M059J (cell line): ENCODE data around the gene PRPF38B. TPM values are rescaled to one million over a fixed set of nuclear protein-coding genes. Genes with fewer than 3 reads are reported as not detected.
"Not testable (repeated sequence)": the region's sequence is repeated elsewhere in the genome, so short reads cannot be mapped to it uniquely, and the experiment has no call there.

Experiments used
- DNase-seq: peaks from one replicate; pipeline ENCODE4 v3.0.0-alpha.2; 2012; ENCODE audit warnings: low read depth
- total RNA-seq: library from RNA; depleted of rRNA; stranded (reverse); fragments of >200 nt; shearing (Covaris generic); gene quantifications from 2 replicates; pipeline ENCODE4 v1.2.3, GENCODE V29; 2014; rRNA removed

PRPF38B gene, protein sequence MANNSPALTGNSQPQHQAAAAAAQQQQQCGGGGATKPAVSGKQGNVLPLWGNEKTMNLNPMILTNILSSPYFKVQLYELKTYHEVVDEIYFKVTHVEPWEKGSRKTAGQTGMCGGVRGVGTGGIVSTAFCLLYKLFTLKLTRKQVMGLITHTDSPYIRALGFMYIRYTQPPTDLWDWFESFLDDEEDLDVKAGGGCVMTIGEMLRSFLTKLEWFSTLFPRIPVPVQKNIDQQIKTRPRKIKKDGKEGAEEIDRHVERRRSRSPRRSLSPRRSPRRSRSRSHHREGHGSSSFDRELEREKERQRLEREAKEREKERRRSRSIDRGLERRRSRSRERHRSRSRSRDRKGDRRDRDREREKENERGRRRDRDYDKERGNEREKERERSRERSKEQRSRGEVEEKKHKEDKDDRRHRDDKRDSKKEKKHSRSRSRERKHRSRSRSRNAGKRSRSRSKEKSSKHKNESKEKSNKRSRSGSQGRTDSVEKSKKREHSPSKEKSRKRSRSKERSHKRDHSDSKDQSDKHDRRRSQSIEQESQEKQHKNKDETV
- 8.5 and 10.8 TPM in 2 replicates for total RNA-seq

DNA sequence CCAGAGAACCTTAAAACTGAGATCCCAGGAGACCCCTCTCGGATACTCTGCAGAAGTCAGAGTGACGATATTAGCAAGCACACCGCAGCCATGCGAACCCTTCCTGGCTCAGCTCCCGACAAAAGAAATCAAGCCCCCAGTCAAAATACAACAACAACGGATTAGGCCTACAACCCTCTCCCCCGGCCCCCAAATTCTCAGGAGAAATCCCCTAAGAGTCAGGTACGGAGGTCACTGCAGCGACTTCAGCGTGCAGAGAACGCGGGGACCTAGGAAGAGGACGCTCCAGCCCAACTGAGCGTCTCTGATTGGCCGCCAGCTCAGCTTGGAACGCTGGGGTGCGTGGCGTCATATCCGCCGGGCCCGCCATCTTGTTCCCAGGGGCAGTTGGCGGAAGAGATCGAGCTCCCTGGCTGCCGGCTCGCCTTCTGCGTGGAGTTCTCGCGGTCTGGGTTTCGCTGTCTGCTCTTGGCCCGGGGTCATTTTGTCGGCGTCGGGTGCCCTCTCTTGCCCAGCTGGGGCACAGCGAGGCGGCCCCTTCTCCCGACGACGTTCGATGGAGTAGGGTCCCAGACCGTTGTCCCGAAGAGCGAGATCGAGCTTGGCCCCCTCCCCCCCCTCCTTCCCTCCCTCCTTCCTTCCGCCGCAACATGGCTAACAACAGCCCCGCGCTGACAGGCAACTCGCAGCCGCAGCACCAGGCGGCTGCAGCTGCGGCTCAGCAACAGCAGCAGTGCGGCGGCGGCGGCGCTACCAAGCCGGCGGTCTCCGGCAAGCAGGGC, at the start of gene PRPF38B:
TSS of gene PRPF38B (plus strand) at position 369 of the 782 bp plus-strand sequence. CDS start at position 651, 282 bp downstream.
- DNase-seq, result peak; percentile 92

DNA sequence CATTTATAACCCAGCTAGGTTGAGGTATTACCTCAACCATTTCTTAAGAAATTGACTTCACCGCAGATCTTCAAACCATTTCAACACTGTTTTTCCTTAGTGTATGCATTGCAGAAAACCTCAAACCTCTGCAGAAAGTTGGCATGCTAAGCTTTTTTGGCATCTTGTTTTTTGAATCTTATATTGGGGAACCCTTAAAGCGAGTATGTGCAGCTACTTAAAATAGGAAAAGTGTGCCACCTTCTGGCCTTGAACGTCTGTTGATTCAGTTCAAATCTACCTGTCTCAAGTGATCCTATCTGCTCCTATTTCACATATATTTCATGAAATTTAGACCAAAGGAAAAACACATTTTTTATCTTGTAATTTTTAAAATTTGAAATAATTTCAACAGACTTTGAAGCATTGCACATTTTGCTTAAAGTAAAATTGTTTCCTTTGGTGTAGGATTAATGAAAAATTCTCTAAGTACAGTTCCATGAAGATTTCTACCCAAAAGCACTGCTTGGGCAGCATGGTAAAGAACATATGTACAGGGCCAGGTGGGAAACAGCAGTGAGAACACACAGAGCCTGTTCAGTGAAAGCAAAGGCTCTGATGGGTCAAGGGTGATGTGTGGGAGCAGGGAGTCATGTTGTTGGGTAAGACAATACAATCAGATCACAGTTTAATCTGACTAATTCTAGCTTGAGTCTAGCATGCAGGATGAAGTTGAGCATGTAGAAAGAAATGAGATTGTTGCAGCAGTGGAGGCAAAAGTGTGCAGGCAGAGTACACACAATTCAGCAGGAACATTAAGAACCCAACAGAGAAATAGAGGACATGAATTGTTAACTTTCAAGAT, 48.4 kb upstream of the PRPF38B start:
- DNase-seq, result peak; percentile 70

DNA sequence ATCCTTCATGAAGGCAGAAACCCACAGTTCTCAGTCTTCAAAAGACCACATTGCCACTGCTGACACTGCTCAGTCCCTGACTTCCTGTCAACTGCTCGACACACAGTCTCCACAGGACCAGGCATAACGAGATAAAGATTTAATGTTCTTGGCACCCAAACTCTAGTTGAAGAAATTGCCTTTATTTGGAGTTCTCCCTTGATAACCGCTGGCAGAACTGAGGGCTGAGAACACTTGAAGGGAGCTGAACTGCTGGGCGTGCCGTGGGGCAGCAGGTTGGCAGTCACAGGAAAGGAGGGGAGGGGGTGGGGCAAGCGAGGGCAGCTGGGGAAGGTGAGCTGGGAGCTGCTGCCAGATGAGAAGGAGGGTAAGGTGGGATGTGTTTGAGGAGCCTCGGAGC, 47.1 kb upstream of the PRPF38B start:
- no peak for DNase-seq

DNA sequence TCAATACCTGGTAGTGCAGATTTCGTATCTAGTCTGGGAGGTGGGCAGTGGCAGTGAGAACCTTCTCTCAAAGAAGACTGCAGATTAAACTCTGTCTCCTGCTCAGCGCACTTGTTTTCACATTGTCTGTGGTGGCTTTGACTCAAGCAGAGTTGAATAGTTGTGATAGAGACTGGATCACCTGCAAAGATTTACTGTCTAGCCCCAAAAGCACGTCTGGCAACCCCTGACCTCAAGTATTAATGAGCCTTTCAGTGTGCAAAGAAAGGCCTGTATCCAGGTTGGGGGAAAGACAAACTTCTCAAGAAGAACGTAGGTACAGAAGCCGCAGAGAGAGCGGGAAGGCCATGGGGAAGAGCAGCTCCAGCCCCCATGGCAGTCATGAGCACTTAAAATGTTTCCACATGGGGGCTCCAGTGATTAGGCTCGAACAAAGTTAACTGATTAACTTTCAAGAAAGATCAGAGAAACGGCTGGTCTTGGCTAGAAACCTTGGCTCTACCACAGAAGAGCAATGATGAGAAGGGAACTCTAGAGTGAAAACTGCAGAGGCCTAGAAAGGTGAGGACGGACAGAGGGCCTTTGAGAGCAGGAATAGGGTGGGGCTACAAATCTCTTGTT, 46.4 kb upstream of the PRPF38B start:
- no peak for DNase-seq

DNA sequence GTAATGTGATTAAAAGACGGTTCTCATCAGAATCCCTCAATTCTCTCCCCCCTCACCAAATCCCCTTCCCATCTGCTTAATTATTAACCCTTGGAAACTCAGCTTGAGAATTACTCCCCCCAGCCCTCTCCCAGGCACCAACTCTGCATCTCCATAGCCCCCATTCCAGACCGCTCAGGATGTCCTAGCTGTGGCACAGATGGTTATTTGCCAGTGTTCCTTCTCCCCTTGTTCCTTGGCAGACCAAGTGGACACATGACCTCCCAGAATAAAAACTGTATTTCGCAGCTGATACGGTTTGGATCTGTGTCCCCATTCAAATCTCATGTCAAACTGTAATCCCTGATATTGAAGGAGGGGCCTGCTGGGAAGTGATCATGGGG, 45.9 kb upstream of the PRPF38B start:
- DNase-seq, result no peak

DNA sequence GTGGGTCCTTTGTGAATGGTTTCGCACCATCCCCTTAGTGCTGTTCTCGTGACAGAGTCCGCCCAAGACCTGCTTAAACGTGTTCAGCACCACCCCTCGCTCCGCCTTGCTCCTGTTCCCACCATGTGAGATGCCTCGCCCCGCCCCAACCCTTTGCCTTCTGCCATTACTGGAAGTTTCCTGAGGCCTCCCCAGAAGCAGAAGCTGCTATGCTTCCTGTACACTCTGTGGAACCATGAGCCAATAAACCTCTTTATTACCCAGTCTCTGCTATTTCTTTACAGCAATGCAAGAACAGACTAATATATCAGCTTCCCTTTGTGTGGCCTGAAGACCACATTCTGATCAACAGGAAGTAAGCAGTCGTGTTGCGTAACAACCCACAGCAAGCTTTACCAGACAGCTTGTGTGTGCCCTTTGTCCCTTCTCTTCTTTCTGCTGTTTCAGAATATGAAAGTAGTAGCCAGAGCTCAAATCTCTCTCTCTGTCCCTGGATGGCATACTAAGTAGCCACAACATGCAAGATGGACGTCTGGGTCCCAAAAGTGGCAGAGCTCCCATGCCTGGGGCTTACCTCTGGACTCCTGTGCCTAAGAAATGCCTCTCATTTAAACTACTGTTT, 45.4 kb upstream of the PRPF38B start:
- peak; percentile 81 for DNase-seq

DNA sequence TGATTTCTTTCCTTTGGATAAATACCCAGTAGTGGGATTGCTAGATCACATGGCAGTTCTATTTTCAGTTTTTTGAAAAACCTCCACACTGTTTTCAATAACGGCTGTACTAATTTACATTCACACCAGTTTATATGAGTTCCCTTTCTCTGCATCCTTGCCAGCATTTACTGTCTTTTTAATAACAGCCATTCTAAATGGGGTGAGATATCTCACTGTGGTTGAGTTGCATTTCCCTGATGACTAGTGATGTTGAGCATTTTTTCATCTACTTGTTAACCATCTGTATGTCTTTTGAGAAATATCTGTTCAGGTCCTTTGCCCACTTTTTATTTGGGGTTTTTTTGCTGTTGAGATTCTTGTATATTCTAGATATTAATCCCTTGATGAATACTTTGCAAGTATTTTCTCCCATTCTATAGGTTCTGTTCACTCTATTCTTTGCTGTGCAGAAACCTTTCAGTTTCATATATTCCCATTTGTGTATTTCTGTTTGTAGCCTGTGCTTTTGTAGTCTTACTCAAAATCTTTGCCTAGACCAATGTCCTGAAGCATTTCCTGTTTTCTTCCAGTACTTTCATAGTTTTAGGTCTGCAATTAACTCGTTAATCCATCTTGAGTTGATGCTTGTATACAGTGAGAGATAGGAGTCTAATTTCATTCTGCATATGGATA, 38.5 kb upstream of the PRPF38B start:
- no peak for DNase-seq

DNA sequence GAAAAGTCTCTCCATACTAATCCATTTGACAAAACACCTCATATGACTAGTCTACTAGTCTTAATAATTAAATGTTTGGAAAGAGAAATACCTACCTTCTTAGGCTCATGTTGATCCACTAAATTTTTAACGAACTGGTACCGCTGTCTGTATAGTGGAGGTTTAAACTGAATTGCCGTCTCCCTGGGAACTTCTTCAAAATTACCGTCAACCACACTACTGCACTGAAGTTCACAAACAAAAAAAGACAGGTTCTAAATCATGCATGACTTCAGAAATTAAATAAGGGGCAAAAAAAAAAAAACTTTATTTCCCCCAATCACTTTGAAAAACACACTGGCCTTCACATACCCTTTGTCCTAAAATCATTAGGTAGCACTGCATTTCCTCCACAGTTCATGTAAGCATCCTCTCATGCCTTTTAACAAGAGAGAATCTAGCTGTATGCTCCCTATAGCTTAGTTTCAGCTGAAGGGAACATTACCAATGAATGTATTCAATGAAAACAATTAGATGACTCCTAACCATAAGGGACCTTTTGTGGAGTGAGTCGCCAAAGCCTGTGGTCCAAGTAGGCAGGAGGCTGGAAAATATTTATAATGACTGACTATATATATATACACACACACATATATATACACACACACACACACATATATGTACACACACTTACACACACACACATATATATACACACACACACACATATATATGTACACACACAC, 34.6 kb upstream of the PRPF38B start:
- no peak for DNase-seq

DNA sequence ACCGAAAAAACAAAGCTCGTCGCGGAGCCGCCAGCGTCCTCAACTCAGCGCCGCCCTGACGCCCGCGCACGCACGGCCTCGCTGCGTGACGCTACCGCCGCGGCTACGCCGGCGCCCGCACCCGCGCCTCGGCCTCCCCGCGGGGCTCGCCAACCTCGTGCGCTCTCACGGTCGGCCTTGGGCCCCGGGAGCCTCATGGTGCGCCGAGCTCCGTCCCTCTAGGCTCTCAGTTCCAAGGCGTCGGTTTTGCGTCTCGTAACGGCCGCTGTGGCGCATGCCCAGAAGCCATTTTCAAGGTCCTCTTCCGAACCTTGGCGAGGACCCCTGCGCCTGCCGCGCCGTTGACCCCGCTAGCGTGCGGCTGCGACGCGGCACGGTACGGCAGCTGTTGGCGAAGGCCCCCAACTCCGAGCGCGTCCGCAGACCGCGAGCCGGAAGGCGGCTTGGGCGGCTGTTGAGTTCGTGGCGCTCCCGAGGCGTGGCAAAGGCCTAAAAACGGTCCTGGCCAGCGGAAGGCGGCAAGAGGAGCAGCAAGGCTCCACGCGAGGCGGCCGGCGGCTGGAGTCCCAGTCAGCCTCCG, 31.0 kb upstream of the PRPF38B start, which contains the start of gene HENMT1:
TSS of gene HENMT1 (minus strand) at position 64 of the 580 bp plus-strand sequence. CDS start 1,209 bp downstream, outside the sequence.
- no peak for DNase-seq

DNA sequence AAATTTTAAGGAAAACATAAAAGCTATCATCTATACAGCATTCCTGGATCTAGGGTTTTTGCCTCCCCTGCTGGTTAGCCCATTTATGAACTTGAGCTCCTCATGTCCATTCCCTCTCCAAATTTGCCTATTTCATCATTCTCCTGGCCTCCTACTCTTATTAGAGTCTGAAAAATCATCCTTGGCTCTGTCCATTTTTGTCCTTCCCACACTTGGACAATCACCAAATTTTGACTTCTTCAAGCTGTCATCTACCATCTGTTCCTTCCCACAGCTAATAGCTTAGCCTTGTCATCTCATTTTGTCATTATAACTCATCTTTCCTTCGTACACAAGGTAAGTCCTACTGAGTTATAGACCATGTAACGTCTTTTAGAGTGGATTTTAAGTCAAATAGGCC, 29.0 kb upstream of the PRPF38B start:
- no peak for DNase-seq

DNA sequence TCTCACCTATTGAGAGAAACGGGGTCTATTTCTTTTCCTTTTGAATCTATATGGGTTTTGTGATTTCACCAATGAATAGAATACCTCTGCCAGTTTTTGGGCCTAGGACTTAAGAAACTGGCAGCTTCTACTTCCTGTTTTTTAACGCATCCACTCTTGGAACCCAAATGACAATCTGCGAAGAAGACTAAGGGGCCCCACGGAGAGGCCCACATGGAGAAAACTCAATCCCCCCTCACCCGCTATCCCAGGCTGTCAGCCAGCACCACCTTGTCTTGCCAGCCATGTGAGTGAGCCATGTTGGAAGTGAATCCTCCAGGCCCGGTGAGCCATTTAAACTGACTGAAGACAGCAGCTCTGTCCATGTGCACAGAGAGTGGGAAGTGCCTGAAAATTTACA, 27.6 kb upstream of the PRPF38B start:
- no peak for DNase-seq

DNA sequence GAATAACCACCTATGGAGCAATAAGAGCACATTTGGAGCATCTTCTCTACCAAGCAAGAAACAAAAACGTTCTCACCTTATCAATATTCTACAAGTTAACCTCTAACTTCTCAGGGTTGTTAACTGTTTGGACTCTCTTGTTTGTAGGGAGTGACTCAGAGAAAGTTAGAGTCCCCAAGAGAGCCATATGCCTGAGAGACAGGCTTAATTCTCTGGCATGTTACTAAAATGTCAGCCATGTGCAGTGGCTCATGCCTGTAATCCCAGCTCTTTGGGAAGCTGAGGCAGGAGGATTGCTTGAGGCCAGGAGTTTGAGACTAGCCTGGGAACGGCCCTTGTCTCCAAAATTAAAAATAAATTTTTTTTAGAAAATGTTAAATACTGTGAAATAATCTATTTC, 27.0 kb upstream of the PRPF38B start:
- DNase-seq, result no peak

DNA sequence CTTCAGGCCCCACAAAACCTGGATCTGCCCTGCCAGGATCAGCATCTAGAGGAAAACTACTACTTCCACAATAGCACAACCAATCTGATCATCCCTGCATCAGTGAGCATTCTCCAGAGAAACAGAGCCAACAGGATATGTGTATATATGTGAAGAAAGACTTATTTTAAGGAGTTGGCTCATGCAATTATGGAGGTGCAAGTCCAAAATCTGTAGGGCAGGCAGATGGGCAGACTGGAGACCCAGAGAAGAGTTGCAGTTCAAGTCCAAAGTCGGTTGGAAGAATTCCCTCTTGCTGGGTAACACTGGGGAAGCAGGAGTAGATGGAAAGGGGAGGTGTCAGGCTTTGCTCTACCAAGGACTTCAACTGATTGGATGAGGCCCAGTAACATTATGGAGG, 26.3 kb upstream of the PRPF38B start:
- DNase-seq, result no peak

DNA sequence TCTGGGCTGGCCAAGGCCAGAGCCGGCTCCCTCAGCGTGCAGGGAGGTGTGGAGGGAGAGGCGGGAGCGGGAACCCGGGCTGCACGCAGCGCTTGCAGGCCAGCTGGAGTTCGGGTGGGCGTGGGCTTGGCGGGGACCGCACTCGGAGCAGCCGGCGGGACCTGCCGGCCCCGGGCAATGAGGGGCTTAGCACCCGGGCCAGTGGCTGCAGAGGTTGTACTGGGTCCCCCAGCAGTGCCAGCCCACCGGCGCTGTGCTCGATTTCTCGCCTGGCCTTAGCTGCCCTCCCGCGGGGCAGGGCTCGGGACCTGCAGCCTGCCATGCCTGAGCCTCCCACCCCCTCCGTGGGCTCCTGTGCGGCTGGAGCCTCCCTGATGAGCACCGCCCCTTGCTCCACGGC, 24.7 kb upstream of the PRPF38B start:
- not testable (repeated sequence) for DNase-seq

DNA sequence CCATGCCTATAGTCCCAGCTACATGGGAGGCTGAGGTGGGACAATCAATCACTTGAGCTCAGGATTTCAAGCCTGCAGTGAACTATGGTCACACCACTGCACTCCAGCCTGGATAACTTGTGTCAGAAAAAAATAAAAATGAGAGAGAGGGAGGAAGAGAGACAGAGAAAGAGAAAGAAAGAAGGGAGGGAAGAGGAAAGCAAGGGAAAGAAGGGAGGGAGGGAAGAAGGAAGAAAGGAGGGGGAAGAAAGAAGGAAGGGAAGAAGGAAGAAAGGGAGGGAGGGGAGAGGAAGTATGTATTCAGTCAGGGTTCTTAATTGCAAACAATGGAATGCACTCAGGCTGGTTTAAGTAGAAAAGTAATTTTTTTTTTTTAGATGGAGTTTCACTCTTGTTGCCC, 23.3 kb upstream of the PRPF38B start:
- DNase-seq, result no peak

DNA sequence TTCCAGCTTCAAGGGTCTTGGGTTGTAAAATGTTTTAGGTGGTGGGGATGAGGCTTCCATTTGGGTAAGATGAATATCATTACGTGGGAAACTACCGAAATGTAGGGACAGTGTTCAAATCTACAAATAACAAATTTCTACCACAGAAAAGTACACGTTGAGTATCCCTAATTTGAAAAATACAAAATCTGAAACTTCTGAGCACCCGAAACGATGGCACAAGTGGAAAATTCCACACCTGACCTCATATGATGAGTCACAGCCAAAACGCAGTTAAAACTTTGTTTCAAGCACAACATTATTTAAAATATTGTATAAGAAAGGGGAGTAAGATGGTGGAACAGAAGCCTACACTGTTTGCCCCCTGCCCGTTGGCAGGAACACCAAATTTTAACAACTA, 22.4 kb upstream of the PRPF38B start:
- DNase-seq, result no peak

DNA sequence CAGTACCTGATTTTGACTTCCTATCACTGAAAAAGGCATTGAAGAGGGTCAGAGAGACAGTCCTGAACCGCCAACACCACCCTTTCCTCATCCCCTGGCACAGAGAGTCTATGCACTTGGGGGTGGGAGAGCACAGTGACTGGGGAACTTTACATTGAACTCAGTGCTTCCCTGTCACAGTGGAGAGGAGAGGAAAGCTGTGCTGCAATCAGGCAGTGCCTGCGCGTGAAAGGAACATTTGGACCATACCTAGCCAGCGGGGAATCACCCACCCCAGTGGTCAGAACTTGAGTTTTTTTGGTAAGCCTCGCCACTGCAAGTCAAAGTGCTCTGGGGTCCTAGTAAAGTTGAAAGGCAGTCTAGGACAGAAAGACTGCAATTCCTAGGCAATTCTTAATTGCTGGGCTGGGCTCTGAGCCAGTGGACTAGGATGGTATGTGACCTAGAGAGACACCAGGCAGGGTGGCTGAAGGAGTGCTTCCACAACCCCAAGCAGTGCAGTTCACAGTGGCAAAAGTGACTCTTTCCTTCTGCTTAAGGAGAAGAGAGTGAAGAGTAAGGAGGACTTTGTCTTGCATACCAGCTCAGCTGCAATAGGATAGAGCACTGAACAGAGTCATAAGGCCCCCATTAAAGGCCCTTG, 21.9 kb upstream of the PRPF38B start:
- peak; percentile 52 for DNase-seq

DNA sequence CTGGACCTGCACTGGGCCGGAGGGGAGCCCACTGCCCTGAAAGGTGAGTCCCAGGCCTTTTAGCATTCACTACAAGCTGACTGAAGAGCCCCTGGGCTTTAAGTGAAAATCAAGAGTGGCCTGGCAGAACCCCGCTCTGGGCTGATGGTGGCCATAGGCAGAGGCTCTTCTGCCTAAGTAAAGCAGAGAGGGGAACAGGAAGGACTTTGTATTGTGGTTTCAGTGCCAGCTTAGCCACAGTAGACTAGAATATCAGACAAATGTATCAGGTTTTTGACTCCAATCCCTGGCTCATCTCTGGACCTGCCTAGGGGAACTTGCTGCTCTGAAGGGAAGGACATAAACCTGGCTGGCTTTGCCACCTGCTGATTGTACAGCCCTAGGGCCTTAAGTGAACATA, 21.0 kb upstream of the PRPF38B start:
- no peak for DNase-seq

DNA sequence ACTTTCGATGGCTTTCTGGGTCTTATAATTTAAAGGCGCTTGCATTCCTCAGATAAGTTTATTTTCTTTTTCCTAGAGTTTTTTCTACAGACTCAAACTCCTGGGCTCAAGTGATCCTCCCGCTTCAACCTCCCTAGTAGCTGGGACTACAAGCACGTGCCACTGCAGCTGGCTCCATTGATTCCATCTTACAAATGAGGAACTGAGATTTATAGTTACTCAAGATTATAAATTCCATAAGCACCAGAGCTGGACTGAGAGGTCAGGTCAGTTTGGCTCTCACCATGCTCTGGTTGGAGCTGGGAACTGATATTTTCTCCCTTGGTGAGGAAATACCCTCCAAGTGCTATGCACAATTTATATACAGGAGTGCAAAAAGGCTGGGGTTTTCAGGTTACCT, 13.4 kb upstream of the PRPF38B start:
- DNase-seq, result no peak
